Right forelimb (tissue), 1 donor: ENCODE results near the gene NXPH4.

Source experiments
- DNase-seq: peaks from one replicate; pipeline ENCODE4 v3.0.0-alpha.2; 2018

NXPH4 gene

GRCh38 chr12:57234571-57235016 lies 18.0 kb downstream of the NXPH4 start:
- DNase-seq = no peak

DNA sequence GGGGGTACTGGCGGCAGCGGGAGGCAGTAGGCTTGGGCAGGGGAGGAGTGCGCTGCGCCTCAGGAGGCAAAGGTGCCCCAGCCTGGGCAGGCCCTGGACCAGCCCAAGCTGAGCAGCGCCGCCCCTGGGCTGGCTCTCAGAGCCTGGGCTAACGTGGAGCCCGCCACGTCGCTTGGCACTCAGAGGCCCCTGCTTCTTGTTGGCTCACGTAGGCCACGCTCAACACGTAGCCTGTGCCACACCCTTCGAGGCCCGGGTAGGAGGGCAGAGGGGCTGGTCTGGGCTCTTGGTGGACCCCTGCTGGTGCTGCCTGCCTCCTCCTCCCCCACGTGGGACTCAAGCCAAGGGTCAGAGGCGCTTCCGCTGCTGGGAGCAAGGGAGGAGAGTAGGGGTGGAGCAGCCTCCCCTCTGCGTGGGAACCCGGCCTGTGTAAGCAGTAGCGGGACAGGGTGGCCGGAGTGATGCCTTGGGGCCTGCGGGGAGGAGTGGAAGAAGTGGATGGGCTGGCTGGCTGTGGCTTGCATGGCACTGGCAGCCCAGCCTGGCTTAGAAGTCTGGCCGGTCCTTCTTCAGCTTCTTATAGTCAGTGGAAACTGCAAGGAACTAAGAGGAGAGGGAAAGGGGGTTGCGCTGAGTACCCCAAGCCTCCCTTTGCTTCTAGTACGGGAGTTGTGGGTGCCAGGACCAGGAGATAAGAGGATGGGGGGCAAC lies 18.6 kb downstream of the NXPH4 start:
- DNase-seq = peak; percentile 79

- no peak for DNase-seq
Observed at GRCh38 chr12:57235728-57236131, 19.1 kb downstream of the NXPH4 start.

- DNase-seq = peak; percentile 61
Observed at GRCh38 chr12:57236201-57236924, 19.8 kb downstream of the NXPH4 start.

DNA sequence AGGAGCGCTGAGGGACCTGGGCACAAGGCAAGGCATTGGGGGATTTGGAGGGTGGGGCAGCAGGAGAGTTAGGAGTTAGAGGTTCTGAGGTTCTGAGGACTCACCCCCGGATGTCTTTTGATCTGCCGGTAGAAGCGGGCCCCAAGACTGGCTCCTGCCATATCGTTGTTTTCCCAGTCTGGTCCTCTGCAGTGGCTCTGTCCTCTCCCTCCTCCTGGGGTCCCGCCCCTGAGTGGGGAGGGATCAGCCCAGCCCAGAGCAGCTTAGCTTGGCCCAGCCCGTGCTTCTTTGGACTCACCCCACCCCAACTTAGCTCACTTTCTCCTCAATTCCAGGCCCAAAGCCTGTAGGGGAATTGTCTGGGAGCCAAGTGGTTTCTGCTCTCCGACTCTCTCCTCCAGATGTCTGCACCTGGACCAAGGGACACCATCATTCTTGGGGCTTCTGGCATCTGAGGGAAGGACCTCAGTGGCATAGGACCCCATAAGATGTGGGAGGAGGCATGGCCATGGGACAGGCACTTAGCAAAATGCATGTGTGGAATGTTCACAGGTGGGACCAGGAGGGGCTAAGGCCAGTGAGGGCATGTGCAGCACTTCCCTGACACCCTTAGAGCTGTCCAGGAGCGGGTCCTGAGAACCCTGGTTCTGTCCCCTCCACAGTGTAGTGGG lies 20.5 kb downstream of the NXPH4 start:
- peak; percentile 74 for DNase-seq

GRCh38 chr12:57237596-57237931 lies 21.0 kb downstream of the NXPH4 start:
- DNase-seq = no peak

- DNase-seq = peak; percentile 48
Observed at GRCh38 chr12:57237932-57238853, 21.6 kb downstream of the NXPH4 start.

GRCh38 chr12:57238854-57239554 lies 22.4 kb downstream of the NXPH4 start:
- DNase-seq = peak; percentile 95

DNA sequence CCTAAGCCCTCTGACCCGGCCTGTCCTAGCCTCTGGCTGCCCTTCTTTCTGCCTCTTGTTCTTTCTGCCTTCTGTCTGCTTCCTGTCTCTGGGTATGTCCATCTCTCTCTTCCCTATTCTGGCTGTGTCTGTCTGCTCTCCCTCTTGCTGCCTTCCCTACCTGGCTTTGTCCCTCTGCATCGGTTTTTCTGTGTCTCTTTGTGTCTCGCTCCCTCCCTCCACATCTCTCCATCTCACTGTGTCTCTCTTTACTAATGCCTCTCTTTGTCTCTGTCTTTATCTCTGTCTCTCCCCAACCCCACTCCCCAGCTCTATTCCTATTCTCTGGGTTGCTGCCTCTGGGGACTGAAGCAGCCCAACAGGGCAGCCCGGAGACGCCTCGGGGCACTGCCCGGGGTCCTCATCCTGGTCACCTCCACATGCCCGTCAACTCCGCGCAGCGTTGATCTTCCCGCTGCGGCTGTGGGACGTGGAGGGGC lies 23.0 kb downstream of the NXPH4 start:
- no peak for DNase-seq

DNA sequence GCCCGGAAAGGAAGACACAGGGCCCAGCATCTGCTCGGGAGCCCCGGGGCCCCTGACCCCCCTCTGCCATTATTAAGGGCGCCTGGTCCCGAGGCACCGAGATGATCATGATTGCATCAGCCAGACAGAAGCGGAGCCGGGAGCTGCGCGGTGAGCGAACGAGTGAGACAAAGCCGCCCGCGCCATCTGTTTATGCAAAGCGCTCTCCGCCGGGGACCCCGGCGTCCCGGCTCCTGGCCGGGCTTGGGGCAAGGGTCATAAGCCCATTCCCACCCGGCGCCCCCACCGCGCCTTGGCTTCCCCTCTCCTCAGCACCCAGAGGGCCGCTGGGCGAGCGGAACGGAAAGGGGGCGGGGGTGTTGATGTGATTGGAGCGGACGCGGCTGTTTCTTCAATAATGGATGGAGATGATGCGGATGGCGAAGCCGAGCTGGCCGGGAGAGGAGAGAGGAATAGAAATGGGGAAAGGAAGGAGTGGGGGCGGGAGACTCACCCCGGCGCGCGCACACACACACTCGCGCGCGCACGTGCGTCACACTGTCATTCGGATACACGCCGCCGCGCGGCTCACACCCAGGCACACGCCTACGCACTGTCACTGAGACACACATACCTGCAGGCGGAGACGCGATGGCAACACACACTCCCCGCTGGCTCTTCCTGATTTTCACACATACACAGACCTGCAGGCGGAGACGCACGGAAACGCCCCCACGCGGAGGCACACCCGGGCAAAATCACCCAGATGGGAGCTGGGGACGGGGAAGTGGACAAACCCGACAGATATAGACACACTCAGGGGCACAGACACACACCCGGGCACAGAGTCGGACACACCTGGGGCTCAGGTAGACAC lies 23.7 kb downstream of the NXPH4 start:
- peak; percentile 75 for DNase-seq

DNA sequence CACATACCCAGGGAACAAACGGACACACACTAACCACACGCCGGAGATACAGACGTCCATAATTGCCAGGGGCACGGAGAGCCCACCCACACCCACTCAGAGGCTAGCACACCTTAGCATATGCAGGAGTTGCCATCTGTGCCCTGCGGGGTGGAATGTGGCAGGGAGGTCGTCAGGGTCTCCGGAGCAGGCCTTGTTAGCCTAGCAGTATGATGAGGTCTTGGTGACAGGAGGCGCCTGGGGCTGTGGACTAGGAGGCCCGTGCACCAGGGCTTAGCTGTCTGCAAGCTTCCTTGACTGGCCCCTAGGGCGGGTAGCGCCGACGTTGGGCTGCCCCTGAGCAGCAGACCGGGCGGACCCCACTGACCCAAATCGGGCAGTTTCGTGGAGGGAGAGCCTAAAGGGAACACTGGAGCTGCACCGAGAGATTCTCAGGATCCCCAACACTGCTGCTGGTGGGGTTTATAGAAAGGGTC lies 24.4 kb downstream of the NXPH4 start:
- DNase-seq = peak; percentile 57

- DNase-seq = peak; percentile 52
Observed at GRCh38 chr12:57241402-57242310, 25.1 kb downstream of the NXPH4 start.

GRCh38 chr12:57242329-57242690 lies 25.7 kb downstream of the NXPH4 start:
- peak; percentile 72 for DNase-seq

- DNase-seq = peak; percentile 79
Observed at GRCh38 chr12:57242691-57243454, 26.3 kb downstream of the NXPH4 start.

GRCh38 chr12:57243521-57244311 lies 27.1 kb downstream of the NXPH4 start:
- peak; percentile 85 for DNase-seq

DNA sequence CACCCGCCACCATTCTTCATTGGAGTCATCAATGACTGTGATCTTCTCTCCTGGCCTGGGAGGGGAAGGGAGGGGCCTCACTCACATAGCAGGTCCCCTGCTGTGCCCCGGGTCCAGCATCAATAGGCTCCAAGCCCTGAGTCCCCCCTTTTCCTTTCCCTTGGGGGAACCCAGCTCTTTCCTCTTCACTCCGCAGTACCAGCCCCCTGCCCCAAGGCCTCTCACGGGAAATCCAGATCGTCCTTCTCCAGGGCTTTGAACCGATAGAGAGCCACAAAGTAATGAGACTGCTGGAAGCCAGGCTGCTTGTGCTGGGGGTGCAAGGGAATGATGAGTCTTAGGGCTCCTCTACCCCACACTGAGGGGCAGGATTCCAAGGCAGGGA lies 27.7 kb downstream of the NXPH4 start:
- DNase-seq = peak; percentile 40

DNA sequence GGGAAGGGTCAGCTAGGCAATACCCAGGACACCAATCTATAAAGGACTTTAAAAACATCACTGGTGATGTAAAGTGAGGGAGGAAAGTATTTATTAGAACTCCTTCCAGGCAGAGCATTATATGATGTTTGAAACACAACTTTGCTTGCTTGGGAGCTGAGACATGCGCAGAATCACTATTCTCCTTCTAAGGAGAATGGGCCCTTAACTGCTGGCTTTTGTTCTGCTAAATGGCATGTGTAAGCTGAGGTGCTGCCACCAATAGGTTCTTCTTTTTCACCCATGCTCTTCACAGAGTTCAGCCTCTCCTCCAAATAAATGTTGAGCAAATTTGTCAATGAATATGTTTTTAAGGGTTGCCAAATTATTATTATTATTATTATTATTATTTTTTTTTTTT lies 30.4 kb downstream of the NXPH4 start:
- no peak for DNase-seq
